SIG-M5 (cell line): ENCODE measurements around the gene ELMO1.

ENCODE experiments used
- DNase-seq: peaks from one replicate; lab custom pipeline; 2025; lab: John Stamatoyannopoulos, UW

The ELMO1 gene

DNA sequence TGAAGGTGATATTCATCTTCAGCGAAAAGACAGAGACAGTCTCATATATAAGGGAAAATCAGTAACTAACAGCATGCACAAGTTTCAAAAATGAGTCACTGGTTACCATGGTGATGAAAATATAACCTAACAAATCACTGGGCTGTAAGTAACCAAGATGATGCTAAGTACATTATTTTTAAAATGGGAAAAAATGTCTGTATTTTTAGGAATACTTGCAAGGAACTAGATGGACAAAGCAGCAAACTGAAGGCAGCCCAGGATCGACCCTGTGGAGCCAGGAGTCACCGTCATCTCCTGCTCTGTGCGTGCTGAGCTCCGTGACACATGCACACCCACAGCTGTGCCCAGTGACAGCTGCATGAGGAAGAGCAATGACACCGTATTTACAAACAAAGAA is 137.3 kb downstream of the ELMO1 start:
- no peak for DNase-seq

DNA sequence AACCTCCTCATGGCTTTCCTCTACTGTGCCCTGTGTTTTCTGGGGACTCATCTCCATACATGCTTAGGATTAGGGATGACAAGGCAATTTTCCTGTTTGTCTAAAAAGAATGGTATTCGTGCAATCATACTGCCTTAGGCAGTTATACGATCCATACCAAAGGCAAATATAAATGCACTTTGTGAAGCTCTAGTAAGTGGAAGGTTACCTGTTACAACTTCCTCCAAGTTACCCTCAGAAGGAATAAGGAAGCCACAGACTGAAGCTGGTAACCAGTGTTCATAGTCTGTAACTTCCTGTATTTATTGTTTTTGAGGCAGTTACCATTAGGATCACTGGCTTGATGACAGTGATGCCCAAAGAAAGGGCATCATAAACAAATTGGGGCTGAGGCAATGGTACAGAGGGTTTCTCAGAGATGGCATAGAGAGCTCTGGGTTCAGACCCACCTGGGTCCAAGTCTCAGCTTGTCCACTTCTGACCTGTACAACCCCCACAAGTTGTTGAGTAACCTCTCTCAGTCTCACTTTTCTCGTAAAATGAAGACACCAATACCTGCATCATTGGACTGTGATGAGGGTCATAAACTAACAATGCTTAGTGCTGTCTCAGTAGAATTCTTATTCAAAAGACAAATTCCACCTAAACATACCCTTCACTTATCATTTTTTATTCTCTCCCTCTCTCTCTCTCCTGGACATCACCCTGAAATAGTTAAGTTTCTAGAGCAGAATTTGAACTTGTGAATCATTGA is 138.2 kb downstream of the ELMO1 start:
- no peak for DNase-seq

DNA sequence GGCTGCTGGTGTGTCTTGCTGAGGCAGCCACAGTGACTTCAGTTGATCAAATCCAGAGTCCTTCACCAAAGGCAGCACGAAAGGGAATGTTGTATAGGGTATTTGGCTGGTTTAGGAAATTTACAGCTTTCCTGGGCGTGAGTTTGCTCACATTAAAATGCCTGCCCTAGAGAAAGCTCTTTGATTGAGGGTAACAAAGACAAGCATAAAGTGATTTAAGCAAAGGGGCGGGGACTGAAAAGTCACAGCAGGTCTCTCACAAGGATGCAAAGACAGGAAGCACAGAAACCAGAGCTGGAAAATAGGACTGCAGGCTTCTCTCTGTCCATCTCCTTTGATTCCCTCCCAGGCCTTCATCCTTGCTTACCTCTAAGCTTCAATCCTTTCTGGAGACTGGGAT is 139.2 kb downstream of the ELMO1 start:
- no peak for DNase-seq

DNA sequence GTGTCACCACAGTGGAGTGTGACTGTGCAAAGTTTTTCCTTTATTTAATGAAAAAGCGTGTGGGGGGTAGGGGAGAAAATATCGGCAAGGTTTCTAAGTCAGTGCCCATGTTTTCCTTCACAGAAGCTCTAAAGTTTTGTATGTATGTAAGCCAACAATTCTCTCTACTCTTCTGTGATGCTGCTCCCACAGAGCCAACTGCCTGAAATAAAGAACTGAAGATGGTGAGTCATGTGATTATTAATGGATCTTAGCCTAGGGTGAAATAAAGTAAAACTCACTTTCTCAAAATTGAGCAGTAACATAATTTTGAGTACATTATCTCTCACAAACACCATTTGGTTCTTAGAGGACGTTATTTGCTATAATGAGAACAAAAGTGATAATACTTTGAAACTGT is 143.7 kb downstream of the ELMO1 start:
- DNase-seq: no peak

DNA sequence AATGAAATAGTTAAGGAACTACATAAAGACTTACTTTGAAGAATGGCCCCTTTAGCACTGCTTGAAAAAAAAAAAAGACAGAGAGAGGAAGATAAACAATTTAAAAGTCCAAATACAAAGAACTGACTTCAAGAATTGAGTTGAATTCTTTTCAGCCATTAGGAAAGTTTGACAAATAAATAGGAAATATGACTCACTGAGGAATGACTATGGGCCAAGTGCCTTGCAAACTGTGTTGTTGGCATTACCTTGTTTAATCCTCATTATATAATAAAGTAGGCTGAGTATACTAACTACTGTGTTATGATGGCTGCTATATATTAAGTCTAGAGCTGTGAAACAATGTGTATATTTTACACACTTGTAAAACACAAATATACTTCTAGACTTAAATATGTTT is 151.1 kb downstream of the ELMO1 start:
- no peak for DNase-seq

DNA sequence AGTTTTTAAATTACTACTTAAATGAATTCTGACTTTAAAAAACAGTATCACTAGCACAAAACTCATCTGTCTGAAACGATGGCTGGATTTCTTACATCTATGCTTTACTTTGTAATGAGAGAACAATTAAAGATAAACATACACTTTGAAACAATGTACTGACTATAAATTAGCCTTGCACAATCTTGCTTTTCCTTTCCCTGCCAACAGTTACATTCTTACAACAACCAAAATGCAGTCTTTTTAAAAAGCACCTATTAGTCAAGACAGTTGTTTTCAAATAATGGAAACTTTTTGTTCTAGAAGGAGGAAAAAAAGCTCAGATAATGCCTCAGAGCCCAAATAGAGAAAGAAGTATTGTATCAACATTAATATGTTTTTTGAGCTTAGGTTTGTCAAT is 153.3 kb downstream of the ELMO1 start:
- DNase-seq: no peak

DNA sequence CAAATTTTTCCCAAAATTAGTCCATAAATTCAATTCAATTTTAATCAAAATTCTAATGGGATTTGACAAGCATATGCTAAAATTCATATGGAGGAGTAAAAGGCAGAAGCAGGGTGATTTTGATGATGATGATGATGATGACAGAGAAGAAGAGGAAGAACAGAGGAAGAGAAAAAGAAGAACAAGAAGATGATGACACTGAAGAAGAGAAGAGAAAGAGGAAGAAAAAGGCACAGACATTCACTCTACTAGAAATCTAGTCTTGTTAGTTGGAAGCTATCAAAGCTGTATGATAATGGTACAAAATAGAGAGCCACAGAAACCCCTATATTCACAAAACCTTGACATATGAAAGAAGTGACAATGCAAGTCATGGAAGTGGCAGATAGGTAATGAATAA is 157.9 kb downstream of the ELMO1 start:
- DNase-seq: no peak

DNA sequence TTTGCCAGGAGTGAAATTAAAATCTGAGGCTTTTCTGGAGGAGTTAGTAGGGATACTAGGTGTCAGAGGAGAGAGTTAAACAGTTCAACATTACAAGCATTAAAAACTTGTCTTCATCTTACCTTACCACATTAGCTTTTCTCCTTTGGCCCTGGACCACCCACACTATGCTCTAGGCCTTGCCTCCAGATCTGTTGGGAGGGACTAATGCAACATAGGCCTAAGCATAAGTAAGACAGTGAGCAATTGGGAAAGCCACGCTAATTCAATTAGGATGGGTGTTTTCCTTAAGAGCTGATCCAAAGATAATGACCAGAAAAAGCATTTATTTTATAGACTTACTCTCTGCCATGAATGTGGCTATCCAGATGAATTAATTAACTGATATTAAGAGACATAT is 158.9 kb downstream of the ELMO1 start:
- no peak for DNase-seq

DNA sequence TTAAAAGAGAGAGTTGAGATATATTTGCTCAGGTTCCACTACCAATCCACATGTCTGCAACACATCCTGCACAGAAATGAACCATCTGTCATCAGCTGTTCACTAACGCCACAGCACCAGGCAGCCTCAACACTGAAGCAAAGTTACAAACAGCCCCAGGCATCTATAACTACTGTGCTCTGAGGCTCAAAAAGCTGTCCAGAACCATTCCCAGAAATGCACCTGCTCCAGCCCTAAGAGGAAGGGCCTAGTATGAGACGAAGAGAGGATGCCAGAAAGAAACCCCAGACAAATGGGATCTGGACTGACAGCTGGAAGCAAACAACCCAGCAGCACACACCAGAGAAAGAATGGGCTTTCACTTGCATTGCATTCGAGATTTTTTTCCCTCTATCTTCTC is 159.3 kb downstream of the ELMO1 start:
- no peak for DNase-seq

DNA sequence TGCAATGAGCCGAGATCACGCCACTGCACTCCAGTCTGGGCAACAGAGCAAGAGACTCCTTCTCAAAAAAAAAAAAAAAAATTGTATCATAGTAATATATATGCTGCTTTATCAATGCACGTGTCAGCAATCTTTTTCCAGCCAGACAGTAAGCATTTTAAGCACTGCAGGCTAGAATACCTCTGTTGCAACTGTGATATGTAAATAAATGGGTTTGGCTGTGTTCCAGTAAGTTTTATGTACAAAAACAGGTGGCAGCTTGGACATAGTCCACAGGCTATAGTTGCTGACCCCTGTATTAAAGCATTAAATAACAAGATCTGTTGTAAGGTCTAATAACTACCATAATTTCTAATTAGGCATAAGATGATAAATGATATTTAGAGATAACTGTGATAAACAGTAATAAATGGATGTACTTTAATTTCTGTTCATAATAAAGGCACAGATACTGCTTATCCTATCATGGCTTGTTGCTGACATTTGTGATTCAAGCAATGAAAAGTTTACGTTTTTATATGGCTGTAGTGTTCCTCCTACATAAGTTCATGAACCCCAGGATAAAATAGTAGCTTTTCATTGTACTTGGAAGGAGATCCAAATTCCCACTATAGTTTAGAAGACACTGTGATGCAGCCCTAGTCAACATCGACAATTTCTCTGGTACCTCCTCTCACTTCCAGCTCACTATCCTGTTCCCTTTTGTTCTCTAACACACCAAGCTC is 161.4 kb downstream of the ELMO1 start:
- no peak for DNase-seq

DNA sequence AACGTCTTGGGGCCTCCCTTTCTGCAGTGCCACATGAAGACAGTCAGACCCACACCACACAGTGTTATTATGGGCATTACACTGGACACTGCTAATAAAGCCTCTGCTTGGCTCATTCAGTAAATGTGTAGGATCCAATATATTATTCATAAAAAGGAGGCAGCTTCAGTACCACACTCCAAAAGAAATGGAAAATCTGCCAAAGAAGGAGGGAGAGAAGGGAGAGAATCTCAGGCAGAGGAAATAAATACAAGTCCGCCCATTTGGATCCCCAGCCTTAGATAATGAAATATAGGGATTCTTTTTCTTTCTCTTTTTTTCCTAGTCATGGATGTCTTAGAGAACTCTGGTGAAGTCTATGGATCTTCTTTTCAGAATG is 162.2 kb downstream of the ELMO1 start:
- no peak for DNase-seq

DNA sequence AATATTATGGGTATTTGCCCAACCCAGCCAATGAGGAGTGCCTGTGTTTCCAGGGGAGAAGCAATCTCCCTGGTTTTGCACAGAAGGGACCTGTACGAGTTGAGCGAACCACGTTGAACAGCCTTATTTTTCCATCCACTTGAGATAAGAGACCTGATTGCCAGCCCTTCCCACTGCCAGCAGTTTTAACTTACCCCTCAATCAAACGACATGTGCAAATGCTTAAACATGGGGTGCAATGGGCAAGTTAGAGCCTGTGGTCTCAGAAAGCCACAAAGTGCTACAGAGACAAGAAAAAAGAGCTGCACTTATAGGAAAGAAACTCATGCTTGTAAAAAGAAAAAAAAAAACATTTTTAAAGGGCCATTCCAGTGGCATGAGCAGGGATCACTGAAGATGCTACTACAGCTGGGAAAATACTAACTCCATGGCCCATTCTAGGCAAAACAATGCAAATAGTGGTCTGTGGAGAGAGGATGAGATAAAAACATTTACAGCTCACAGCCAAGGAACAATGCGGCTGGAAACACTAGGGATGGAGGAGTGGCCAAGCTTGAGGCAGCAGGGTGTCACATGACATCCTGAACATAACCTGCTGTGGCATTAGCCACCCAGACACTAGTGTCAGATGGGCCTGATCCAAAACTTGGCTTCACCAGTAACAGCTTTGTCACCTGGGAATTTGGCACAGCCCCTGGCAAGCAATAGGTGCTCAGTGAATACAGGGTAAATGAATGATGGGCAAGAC is 162.8 kb downstream of the ELMO1 start:
- no peak for DNase-seq

DNA sequence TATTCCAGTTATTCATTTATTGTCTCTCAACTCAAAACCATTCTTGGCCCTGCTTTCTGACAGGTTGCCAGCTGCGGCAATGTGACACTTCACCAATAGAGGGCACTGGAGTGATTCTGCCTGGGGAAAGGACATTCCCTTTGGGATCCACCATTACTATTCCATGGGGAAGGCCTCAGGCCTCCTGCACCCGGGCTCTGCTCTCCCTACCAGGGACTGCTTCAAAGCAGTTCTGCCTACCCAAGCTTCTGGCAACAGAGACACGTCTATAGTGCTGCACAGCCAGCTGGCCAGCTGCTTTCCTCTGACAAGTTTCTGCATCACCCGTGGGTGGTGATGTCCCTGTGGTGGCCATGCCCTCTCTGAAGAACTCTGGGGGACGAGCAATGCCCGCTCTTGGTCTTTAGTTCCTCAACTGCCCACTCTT is 163.8 kb downstream of the ELMO1 start:
- no peak for DNase-seq

DNA sequence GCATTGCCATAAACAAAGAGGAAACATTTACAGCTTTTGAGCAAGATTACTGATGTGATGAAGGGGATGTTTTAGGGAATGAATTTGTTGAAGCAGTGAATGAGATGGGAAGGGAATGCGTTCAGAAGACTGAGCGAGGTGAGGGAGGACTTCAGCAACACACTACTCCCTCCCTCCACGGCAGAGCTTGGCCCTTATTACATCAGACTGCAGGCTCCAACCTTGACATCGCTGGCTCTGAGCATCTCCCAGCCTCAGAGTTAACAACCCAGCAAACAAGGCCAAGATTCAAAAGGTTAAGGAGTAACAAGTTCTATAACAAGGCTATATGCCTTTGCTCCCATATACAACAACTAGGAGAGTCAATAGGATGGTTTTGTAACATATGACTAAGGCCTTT is 164.4 kb downstream of the ELMO1 start:
- no peak for DNase-seq

DNA sequence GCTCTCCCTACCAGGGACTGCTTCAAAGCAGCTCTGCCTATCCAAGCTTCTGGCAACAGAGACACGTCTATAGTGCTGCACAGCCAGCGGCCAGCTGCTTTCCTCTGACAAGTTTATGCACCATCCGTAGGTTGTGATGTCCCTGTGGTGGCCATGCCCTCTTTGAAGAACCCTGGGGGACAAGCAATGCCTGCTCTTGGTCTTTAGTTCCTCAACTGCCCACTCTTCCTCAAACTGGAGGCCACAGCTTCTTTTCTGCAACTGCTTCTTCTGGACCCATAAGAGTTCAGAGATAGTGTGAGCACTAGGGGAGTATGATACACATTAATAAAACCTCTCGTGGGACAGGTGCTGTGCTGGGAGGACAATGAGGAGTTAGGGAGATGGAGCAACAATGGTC is 164.9 kb downstream of the ELMO1 start:
- no peak for DNase-seq

DNA sequence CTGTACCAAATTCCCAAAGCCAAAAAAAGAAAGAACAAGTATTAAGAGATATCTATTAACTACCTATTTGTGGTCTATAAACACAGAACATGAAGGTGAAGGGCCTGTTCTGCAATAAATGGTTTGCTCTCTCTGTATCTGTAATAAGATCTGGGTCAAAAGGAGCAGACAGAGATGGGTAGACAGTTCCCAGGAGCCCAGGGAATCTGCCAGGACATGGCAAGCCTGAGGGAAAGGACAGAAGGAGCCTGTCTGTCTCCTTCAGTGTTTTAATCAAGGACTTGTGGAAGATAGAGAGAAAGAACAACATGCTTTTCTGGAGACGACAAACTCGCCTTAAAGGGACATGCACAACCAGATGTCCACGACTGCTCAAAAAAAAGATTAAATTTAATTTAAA is 165.7 kb downstream of the ELMO1 start:
- no peak for DNase-seq

DNA sequence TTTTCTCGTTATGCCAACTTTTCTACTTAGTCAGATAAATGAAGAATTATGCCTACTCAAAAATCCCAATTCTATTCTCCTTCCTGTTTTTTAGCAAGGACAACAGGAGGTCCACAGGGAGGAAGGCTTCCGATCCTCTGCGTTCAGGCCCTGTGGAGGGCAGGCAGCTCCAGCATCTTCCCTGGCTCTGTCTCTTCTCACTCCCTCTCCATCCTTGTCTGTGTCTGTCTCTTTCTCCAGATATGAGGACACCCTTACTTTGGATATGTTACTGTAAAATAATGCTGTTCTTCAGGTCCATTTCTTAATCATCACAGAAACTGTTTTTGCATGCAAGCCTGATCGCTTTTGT is 166.6 kb downstream of the ELMO1 start:
- DNase-seq: no peak

DNA sequence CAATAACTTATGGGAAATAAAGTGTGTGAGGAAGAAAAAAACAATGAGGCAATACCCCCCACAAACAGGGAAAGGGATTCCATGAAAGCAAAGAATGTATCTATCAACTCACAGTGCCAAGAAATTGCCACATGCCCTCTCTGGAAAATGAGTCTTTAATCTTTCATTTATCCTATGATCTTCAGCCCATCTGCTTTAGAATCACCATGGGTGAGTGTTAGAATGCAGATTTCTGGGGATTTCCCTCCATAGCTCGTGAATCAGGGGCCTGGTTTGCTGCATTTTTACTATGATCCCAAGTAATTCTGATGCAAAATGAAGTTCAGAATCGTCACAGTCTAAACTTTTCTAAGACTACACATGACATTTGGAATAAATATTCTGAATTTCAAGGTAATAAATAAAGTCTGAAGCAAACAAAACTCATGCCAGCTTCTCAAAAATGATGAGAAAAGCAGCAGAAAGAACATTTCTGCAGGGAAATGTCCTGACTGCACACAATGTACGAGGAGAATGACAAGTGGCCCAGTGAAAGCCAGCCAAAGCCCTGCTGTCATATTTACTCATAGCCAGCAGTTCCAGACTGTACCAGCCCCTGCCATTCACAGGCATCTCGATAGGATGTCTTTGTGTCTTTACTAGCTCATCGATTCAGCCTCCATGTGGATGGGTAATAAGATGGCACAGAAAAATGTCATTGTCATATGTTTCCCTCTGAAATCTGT is 167.1 kb downstream of the ELMO1 start:
- no peak for DNase-seq

DNA sequence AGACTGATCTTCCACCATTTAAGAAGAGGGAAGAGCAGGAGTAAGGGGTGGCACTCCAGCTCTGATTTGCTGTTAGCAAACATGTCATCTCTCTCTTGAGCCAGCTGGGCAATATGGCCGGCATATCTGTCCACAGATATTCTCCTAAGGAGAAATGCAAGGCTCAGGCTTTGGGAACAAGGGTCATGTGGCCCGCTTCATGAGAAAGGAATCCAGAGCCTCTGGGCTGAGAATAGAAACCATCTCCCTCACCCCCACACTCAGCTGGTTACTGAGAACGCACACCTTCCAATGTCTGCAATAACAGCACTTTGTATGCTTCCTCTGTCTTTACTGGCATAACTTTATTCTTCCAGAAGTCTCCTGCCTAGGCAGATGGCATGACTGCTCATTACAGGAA is 171.2 kb downstream of the ELMO1 start:
- DNase-seq: no peak

DNA sequence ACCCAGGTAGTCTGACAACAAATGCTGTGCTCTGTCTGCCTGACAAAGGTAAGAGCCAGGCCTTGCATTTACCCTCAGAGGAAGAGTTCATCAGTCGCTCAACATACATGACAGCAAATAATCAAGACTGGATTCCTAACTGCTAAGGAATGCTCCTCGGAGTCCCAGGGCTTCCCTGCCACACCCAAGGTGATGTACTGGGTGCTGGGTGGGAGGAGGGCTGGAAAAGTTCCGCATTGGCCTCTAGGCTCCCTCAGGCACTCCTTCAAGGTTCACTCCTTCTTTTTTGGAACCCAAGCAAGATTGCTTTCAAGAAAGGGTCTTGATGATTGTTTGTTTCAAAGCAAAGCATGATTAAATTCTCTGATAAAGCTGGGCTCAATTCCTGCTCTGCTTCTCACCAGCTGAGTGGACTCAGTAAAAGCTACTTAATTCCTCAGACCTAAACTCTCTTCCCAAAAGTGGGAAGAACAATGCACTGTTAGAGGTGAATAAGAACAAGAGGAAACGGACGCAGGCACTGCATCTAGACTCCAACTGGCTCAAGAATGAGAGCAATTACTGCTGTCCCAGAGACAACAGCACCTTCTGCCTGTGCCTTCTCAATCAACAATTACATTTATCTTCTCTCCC is 173.5 kb downstream of the ELMO1 start:
- DNase-seq: no peak

DNA sequence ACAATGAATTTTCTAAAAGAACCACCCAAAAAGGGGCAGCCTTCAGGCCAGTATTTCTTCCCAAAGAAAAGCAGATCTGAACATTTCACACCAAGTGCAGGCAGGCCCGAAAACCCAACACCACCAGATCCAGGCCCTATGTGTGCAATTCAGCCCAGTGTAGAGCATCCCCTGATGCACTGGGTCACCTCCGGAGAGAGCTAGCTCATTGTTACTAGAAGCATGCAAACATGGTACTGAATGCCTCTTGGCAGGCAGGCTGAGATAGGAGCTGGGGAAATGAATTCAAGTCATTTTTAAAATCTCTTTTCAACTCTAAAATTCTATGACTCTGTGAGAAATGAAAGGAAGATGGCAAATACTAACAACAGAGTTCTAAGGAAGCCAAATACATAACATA is 174.8 kb downstream of the ELMO1 start:
- DNase-seq: no peak
